HuH-7.5 (cell line): ENCODE results near the gene HOXD11.

Experiments used
- DNase-seq: peaks from one replicate; pipeline ENCODE4 v3.0.0; 2011; ENCODE audit warnings: low spot score

Gene HOXD11

GRCh38 chr2:176121190-176122051, 14.3 kb downstream of the HOXD11 start:
- no peak for DNase-seq

GRCh38 chr2:176122052-176122682, 15.1 kb downstream of the HOXD11 start:
- DNase-seq = no peak

GRCh38 chr2:176122683-176123410, 15.8 kb downstream of the HOXD11 start, which contains the start of gene HOXD9:
Gene HOXD9 (plus strand): TSS chr2:176122719. CDS start chr2:176122769, 50 bp downstream.
- no peak for DNase-seq

GRCh38 chr2:176123411-176124109, 16.5 kb downstream of the HOXD11 start:
- no peak for DNase-seq

- DNase-seq = no peak
Measured at GRCh38 chr2:176124110-176124946, 17.2 kb downstream of the HOXD11 start.

- no peak for DNase-seq
Measured at GRCh38 chr2:176124947-176125771, 18.1 kb downstream of the HOXD11 start.

GRCh38 chr2:176125772-176126054, 18.6 kb downstream of the HOXD11 start:
- DNase-seq = no peak

- DNase-seq = peak; percentile 83
Measured at GRCh38 chr2:176126929-176127773, 20.1 kb downstream of the HOXD11 start.

GRCh38 chr2:176127774-176128072, 20.6 kb downstream of the HOXD11 start:
- no peak for DNase-seq

GRCh38 chr2:176128172-176128981, 21.3 kb downstream of the HOXD11 start:
- DNase-seq = no peak

- no peak for DNase-seq
Measured at GRCh38 chr2:176128982-176129796, 22.1 kb downstream of the HOXD11 start, which contains the start of gene HOXD8. Gene HOXD8 (plus strand): TSS chr2:176129705. CDS start chr2:176130367, 662 bp downstream.

GRCh38 chr2:176129813-176130146, 22.7 kb downstream of the HOXD11 start:
- DNase-seq = no peak

GRCh38 chr2:176130147-176130956, 23.3 kb downstream of the HOXD11 start:
- DNase-seq = no peak

GRCh38 chr2:176130957-176131847, 24.1 kb downstream of the HOXD11 start:
- no peak for DNase-seq

- no peak for DNase-seq
Measured at GRCh38 chr2:176131848-176132158, 24.7 kb downstream of the HOXD11 start.
